Stimulated activated CD4-positive, alpha-beta T cell treated with anti-CD3 and anti-CD28 coated beads, Interleukin-15, amount 100 ng/mL, for 1 hour (primary cell): ENCODE data around the gene C3orf80.
"Not testable (repeated sequence)": the region's sequence is repeated elsewhere in the genome, so short reads cannot be mapped to it uniquely, and the experiment has no call there.

ENCODE experiments used
- DNase-seq, 2 donors: peaks; one replicate each; pipeline ENCODE4 v3.0.0-alpha.2; 2020; ENCODE audit warnings: low read depth in 1 of 2, low spot score in 1 of 2

The C3orf80 gene

GRCh38 chr3:160210799-160211221, 14.4 kb upstream of the C3orf80 start:
- DNase-seq, result no peak

GRCh38 chr3:160213191-160213590, 12.0 kb upstream of the C3orf80 start:
- no peak for DNase-seq

GRCh38 chr3:160217675-160218074, 7.5 kb upstream of the C3orf80 start:
- DNase-seq, result no peak

- DNase-seq, result no peak
Observed at GRCh38 chr3:160218136-160218535, 7.1 kb upstream of the C3orf80 start.

- DNase-seq, result no peak
Observed at GRCh38 chr3:160220038-160220437, 5.2 kb upstream of the C3orf80 start.

- no peak for DNase-seq
Observed at GRCh38 chr3:160221019-160221418, 4.2 kb upstream of the C3orf80 start.

GRCh38 chr3:160224256-160224655, 966 bp upstream of the C3orf80 start:
- no peak for DNase-seq

GRCh38 chr3:160224811-160225175, 429 bp upstream of the C3orf80 start:
- DNase-seq, result no peak

GRCh38 chr3:160226026-160226907, 1.0 kb downstream of the C3orf80 start:
- DNase-seq, result no peak

- DNase-seq, result no peak
Observed at GRCh38 chr3:160227419-160227818, 2.2 kb downstream of the C3orf80 start.

GRCh38 chr3:160232014-160232413, 6.8 kb downstream of the C3orf80 start:
- DNase-seq, result no peak

- DNase-seq, result not testable (repeated sequence)
Observed at GRCh38 chr3:160240719-160241118, 15.5 kb downstream of the C3orf80 start.

GRCh38 chr3:160245261-160245800, 20.1 kb downstream of the C3orf80 start:
- no peak for DNase-seq

- no peak for DNase-seq
Observed at GRCh38 chr3:160247766-160248165, 22.5 kb downstream of the C3orf80 start.

- no peak for DNase-seq
Observed at GRCh38 chr3:160253298-160253697, 28.1 kb downstream of the C3orf80 start.

- DNase-seq, result no peak
Observed at GRCh38 chr3:160257606-160258005, 32.4 kb downstream of the C3orf80 start.

GRCh38 chr3:160259589-160259988, 34.4 kb downstream of the C3orf80 start:
- DNase-seq, result no peak

GRCh38 chr3:160260587-160261270, 35.5 kb downstream of the C3orf80 start:
- no peak for DNase-seq

GRCh38 chr3:160265088-160265487, 39.9 kb downstream of the C3orf80 start:
- DNase-seq, result no peak
